Measurements from ENCODE around the gene AHNAK.
"Not testable (repeated sequence)": the region's sequence is repeated elsewhere in the genome, so short reads cannot be mapped to it uniquely, and the experiment has no call there.

AHNAK gene

GRCh38 chr11:62577046-62577714, 30.6 kb upstream of the AHNAK start:
- FAIRE-seq: no peak

GRCh38 chr11:62575837-62576236, 29.2 kb upstream of the AHNAK start:
- TF ChIP-seq POLR2A (IDR thresholded peaks at IDR 0.05; ENCODE audit: low read depth, low read length): no peak
- FAIRE-seq (no peak), DNase-seq (ENCODE audit: insufficient read length, low spot score) (no peak)

More at GRCh38 chr11:62577046-62577714, 30.6 kb upstream of the AHNAK start:
- no peak for TF ChIP-seq POLR2A (IDR thresholded peaks at IDR 0.05; ENCODE audit: low read depth, low read length)
- DNase-seq (ENCODE audit: insufficient read length, low spot score): no peak

GRCh38 chr11:62575156-62575555, 28.6 kb upstream of the AHNAK start:
- DNase-seq (ENCODE audit: insufficient read length, low spot score): no peak
- FAIRE-seq: no peak
- no peak for TF ChIP-seq POLR2A (IDR thresholded peaks at IDR 0.05; ENCODE audit: low read depth, low read length)

- TF ChIP-seq POLR2A (IDR thresholded peaks at IDR 0.05; ENCODE audit: low read depth, low read length): peak; percentile 33
- DNase-seq (ENCODE audit: insufficient read length, low spot score) (no peak), FAIRE-seq (no peak)
Measured at GRCh38 chr11:62574363-62575071, 27.9 kb upstream of the AHNAK start.

GRCh38 chr11:62573592-62574362, 27.2 kb upstream of the AHNAK start, which contains the start of gene EEF1G:
Gene EEF1G (minus strand): TSS chr11:62573891. CDS start chr11:62573842, 49 bp downstream.
- peak; percentile 91 for TF ChIP-seq POLR2A (IDR thresholded peaks at IDR 0.05; ENCODE audit: low read depth, low read length)
- FAIRE-seq (peak; percentile 11), DNase-seq (ENCODE audit: insufficient read length, low spot score) (peak; percentile 92)

GRCh38 chr11:62573006-62573591, 26.5 kb upstream of the AHNAK start:
- no peak for DNase-seq (ENCODE audit: insufficient read length, low spot score)
- FAIRE-seq: no peak
- TF ChIP-seq POLR2A (IDR thresholded peaks at IDR 0.05; ENCODE audit: low read depth, low read length): no peak

GRCh38 chr11:62572431-62572830, 25.8 kb upstream of the AHNAK start:
- no peak for DNase-seq (ENCODE audit: insufficient read length, low spot score)
- TF ChIP-seq POLR2A (IDR thresholded peaks at IDR 0.05; ENCODE audit: low read depth, low read length): no peak
- FAIRE-seq: no peak

- not testable (repeated sequence) for DNase-seq (ENCODE audit: insufficient read length, low spot score); FAIRE-seq
Measured at GRCh38 chr11:62571493-62571892, 24.9 kb upstream of the AHNAK start.

- not testable (repeated sequence) for FAIRE-seq
Measured at GRCh38 chr11:62570903-62571302, 24.3 kb upstream of the AHNAK start.

GRCh38 chr11:62569611-62570010, 23.0 kb upstream of the AHNAK start:
- DNase-seq (ENCODE audit: insufficient read length, low spot score): no peak
- no peak for TF ChIP-seq POLR2A (IDR thresholded peaks at IDR 0.05; ENCODE audit: low read depth, low read length)
- FAIRE-seq: no peak

More at GRCh38 chr11:62570903-62571302, 24.3 kb upstream of the AHNAK start:
- not testable (repeated sequence) for DNase-seq (ENCODE audit: insufficient read length, low spot score)

- DNase-seq (ENCODE audit: insufficient read length, low spot score) (no peak), FAIRE-seq (no peak)
- TF ChIP-seq POLR2A (IDR thresholded peaks at IDR 0.05; ENCODE audit: low read depth, low read length): no peak
Measured at GRCh38 chr11:62567018-62567633, 20.5 kb upstream of the AHNAK start.

GRCh38 chr11:62566247-62566646, 19.6 kb upstream of the AHNAK start:
- no peak for DNase-seq (ENCODE audit: insufficient read length, low spot score)
- FAIRE-seq: no peak
- TF ChIP-seq POLR2A (IDR thresholded peaks at IDR 0.05; ENCODE audit: low read depth, low read length): no peak

- FAIRE-seq: no peak
- no peak for DNase-seq (ENCODE audit: insufficient read length, low spot score)
- TF ChIP-seq POLR2A (IDR thresholded peaks at IDR 0.05; ENCODE audit: low read depth, low read length): no peak
Measured at GRCh38 chr11:62565100-62565802, 18.6 kb upstream of the AHNAK start.

- DNase-seq (ENCODE audit: insufficient read length, low spot score); FAIRE-seq: not testable (repeated sequence)
Measured at GRCh38 chr11:62561677-62562230, 15.1 kb upstream of the AHNAK start.

Data from H54 (cell line).